ENCODE results near the gene PLA2G4D. TPM values are rescaled to one million over a fixed set of nuclear protein-coding genes. Genes with fewer than 3 reads are reported as not detected.

Gene PLA2G4D
- total RNA-seq, 1 experiment from 2014 or later, result not detected

DNA sequence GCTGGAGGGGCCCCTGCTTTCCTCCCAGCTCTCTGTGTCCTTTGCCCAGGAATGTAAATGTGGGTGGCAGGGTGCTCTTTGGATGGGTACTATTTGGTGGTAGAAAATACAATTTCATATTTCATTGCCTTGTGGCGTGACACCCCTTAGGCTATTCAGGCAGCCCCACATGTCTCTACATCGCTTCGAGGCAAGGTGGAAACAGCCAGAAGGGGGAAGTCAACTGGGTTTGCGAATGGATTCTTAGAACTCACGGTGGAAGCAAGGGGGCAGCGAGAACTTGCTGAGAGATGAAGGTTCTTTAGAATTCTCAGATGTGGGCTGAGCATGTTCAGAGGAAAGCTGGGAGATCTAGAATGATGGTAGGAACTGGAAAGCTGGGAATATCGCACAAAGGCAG lies 25.3 kb downstream of the PLA2G4D start:
- H3K4me1 ChIP-seq (ENCODE audit: control insufficient read depth, insufficient read depth, low read length), result no peaks in the 10 kb centered on the region
- BruUV-seq (replicated peaks), result no TSS peak
- no peak overlapping the region for H3K27ac ChIP-seq (ENCODE audit: low read length)
- no peaks in the 10 kb centered on the region; the same call in 1 of the 2 replicates for H3K27me3 ChIP-seq (ENCODE audit: control insufficient read depth, insufficient read depth, low read length)
- ChIA-PET POLR2A (no interaction called here), CTCF (interaction anchor here (0.5 to 1.0 kb wide), 2 partner anchors 17 to 101 kb away, joined by 3 to 4 read pairs; no protein-coding TSS in a partner anchor)
- ATAC-seq (no peak), DNase-seq (ENCODE audit: low read depth, low spot score) (no peak)
- no peak for TF ChIP-seq TCF7L2 (IDR thresholded peaks at IDR 0.05; ENCODE audit: low read depth, low read length)
- no peak for TF ChIP-seq SIN3A (IDR thresholded peaks at IDR 0.05; ENCODE audit: borderline replicate concordance, insufficient read depth, low read depth, low read length)
- TF ChIP-seq, protein P1, sequence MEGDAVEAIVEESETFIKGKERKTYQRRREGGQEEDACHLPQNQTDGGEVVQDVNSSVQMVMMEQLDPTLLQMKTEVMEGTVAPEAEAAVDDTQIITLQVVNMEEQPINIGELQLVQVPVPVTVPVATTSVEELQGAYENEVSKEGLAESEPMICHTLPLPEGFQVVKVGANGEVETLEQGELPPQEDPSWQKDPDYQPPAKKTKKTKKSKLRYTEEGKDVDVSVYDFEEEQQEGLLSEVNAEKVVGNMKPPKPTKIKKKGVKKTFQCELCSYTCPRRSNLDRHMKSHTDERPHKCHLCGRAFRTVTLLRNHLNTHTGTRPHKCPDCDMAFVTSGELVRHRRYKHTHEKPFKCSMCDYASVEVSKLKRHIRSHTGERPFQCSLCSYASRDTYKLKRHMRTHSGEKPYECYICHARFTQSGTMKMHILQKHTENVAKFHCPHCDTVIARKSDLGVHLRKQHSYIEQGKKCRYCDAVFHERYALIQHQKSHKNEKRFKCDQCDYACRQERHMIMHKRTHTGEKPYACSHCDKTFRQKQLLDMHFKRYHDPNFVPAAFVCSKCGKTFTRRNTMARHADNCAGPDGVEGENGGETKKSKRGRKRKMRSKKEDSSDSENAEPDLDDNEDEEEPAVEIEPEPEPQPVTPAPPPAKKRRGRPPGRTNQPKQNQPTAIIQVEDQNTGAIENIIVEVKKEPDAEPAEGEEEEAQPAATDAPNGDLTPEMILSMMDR (IDR thresholded peaks at IDR 0.05), result no peak
- TF ChIP-seq POLR2AphosphoS5 (IDR thresholded peaks at IDR 0.05; ENCODE audit: low read depth, low read length), result no peak
- TF ChIP-seq, protein P2, sequence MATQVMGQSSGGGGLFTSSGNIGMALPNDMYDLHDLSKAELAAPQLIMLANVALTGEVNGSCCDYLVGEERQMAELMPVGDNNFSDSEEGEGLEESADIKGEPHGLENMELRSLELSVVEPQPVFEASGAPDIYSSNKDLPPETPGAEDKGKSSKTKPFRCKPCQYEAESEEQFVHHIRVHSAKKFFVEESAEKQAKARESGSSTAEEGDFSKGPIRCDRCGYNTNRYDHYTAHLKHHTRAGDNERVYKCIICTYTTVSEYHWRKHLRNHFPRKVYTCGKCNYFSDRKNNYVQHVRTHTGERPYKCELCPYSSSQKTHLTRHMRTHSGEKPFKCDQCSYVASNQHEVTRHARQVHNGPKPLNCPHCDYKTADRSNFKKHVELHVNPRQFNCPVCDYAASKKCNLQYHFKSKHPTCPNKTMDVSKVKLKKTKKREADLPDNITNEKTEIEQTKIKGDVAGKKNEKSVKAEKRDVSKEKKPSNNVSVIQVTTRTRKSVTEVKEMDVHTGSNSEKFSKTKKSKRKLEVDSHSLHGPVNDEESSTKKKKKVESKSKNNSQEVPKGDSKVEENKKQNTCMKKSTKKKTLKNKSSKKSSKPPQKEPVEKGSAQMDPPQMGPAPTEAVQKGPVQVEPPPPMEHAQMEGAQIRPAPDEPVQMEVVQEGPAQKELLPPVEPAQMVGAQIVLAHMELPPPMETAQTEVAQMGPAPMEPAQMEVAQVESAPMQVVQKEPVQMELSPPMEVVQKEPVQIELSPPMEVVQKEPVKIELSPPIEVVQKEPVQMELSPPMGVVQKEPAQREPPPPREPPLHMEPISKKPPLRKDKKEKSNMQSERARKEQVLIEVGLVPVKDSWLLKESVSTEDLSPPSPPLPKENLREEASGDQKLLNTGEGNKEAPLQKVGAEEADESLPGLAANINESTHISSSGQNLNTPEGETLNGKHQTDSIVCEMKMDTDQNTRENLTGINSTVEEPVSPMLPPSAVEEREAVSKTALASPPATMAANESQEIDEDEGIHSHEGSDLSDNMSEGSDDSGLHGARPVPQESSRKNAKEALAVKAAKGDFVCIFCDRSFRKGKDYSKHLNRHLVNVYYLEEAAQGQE (IDR thresholded peaks at IDR 0.05; ENCODE audit: insufficient read depth in 1 of 2, low read depth in 2 of 2, low read length in 1 of 2), result no peak
- no peaks in the 10 kb centered on the region for H3K36me3 ChIP-seq (ENCODE audit: control insufficient read depth, insufficient read depth, low read length)
- in situ Hi-C loops (cut with HindIII; ENCODE audit: low pct_unique_long_range_greater_than_20kb, low sequenced_read_pairs), result no loop called here
- intact Hi-C loops (cut with micrococcal nuclease; ENCODE audit: unreplicated experiment), result no loop called here
- H3K9me3 ChIP-seq (ENCODE audit: control insufficient read depth, insufficient read depth, low read depth, low read length), result no peaks in the 10 kb centered on the region
- no peak overlapping the region for H3K4me3 ChIP-seq (ENCODE audit: low read depth in 2 of 2, low read length in 2 of 2)

DNA sequence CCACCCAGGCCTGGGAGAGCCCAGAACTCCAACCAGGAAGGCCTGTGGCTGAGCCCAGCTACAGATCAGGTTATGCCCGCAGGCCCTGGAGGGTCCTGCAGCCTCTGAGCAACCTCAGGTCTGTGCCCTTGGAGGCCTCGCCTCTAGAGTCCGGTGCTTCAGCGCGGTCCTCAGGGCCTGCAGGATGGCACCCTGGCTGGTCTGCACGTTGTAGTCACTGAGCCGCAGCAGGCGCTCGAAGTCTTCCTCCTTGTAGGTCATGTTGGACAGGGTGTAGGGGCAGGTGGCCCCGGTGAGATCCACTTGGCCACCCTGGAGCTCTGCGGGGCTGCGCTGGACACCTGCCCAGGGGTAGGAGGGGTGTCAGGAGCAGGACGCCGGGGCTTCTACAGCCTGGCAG lies 25.8 kb downstream of the PLA2G4D start:
- Histone ChIP-seq H3K4me1 (ENCODE audit: control insufficient read depth, insufficient read depth, low read length) (no peaks in the 10 kb centered on the region), H3K9me3 (ENCODE audit: control insufficient read depth, insufficient read depth, low read depth, low read length) (no peaks in the 10 kb centered on the region), H3K27ac (ENCODE audit: low read length) (no peak overlapping the region), H3K27me3 (ENCODE audit: control insufficient read depth, insufficient read depth, low read length) (no peaks in the 10 kb centered on the region; the same call in 1 of the 2 replicates), H3K36me3 (ENCODE audit: control insufficient read depth, insufficient read depth, low read length) (no peaks in the 10 kb centered on the region), H3K4me3 (ENCODE audit: low read depth in 2 of 2, low read length in 2 of 2) (no peak overlapping the region)
- in situ Hi-C loops (cut with HindIII; ENCODE audit: low pct_unique_long_range_greater_than_20kb, low sequenced_read_pairs) (no loop called here), intact Hi-C loops (cut with micrococcal nuclease; ENCODE audit: unreplicated experiment) (no loop called here)
- DNase-seq (ENCODE audit: low read depth, low spot score), result no peak
- TF ChIP-seq, protein P2 (IDR thresholded peaks at IDR 0.05; ENCODE audit: insufficient read depth in 1 of 2, low read depth in 2 of 2, low read length in 1 of 2), result no peak
- no peak for TF ChIP-seq TCF7L2 (IDR thresholded peaks at IDR 0.05; ENCODE audit: low read depth, low read length)
- TF ChIP-seq, protein P1 (IDR thresholded peaks at IDR 0.05), result no peak
- TF ChIP-seq POLR2AphosphoS5 (IDR thresholded peaks at IDR 0.05; ENCODE audit: low read depth, low read length), result no peak
- TF ChIP-seq SIN3A (IDR thresholded peaks at IDR 0.05; ENCODE audit: borderline replicate concordance, insufficient read depth, low read depth, low read length), result no peak
- CTCF ChIA-PET, result interaction anchor here (0.5 to 1.0 kb wide), 2 partner anchors 17 to 101 kb away, joined by 3 to 4 read pairs; no protein-coding TSS in a partner anchor
- POLR2A ChIA-PET, result no interaction called here
- ATAC-seq, result no peak
- BruUV-seq (replicated peaks), result no TSS peak
